OCI-LY1 (cell line): ENCODE measurements around the gene KCTD5.
"Not testable (repeated sequence)": the region's sequence is repeated elsewhere in the genome, so short reads cannot be mapped to it uniquely, and the experiment has no call there.

Experiments used
- H2AFZ ChIP-seq: fragments of 200-600 bp; sonication (generic), shearing (Covaris generic); 2 replicates; pipeline ENCODE4 v1.6.0; 2014; ENCODE audit warnings: antibody characterized with exemption, mild to moderate bottlenecking, low read length
- H3F3A ChIP-seq: fragments of 200-600 bp; sonication (generic), shearing (Covaris generic); 2 replicates; pipeline ENCODE4 v1.6.0; 2014; ENCODE audit warnings: mild to moderate bottlenecking, antibody characterized with exemption, low read length, moderate library complexity; ENCODE audit not compliant: insufficient read depth
- H3K27ac ChIP-seq: fragments of 200-600 bp; sonication (generic); 2 replicates; pipeline ENCODE4 v1.5.1; 2014; ENCODE audit warnings: low read length, mixed run types, mild to moderate bottlenecking, low read depth; ENCODE audit not compliant: poor library complexity, severe bottlenecking
- H3K27me3 ChIP-seq: fragments of 200-600 bp; sonication (generic); 2 replicates; pipeline ENCODE4 v1.6.0; 2014; ENCODE audit warnings: antibody characterized with exemption, mild to moderate bottlenecking, low read length, moderate library complexity; ENCODE audit not compliant: insufficient read depth
- H3K36me3 ChIP-seq: fragments of 200-600 bp; sonication (generic); 2 replicates; pipeline ENCODE4 v1.6.1; 2014; ENCODE audit warnings: mild to moderate bottlenecking, antibody characterized with exemption, low read length, moderate library complexity, mixed read lengths; ENCODE audit not compliant: insufficient read depth
- H3K4me1 ChIP-seq: fragments of 200-600 bp; sonication (generic); 2 replicates; pipeline ENCODE4 v1.5.1; 2014; ENCODE audit warnings: mild to moderate bottlenecking, low read length, moderate library complexity; ENCODE audit not compliant: insufficient read depth, severe bottlenecking
- H3K4me2 ChIP-seq: fragments of 200-600 bp; sonication (generic), shearing (Covaris generic); 2 replicates; pipeline ENCODE4 v1.6.1; 2014; ENCODE audit warnings: low read length
- H3K4me3 ChIP-seq: fragments of 200-600 bp; sonication (generic); 2 replicates; pipeline ENCODE4 v1.5.1; 2014; ENCODE audit warnings: low read length, low read depth, mild to moderate bottlenecking, mixed read lengths; ENCODE audit not compliant: poor library complexity, severe bottlenecking
- H3K79me2 ChIP-seq: fragments of 200-600 bp; shearing (Covaris generic); 2 replicates; pipeline ENCODE4 v1.6.1; 2016; ENCODE audit warnings: mixed run types, low read length, mixed read lengths; ENCODE audit not compliant: insufficient read depth
- H3K9ac ChIP-seq: fragments of 200-600 bp; sonication (generic), shearing (Covaris generic); 2 replicates; pipeline ENCODE4 v1.6.1; 2014; ENCODE audit warnings: mild to moderate bottlenecking, low read length, mixed read lengths
- H3K9me2 ChIP-seq: fragments of 200-600 bp; sonication (generic), shearing (Covaris generic); 2 replicates; pipeline ENCODE4 v1.6.1; 2014; ENCODE audit warnings: low read depth, mild to moderate bottlenecking, low read length, mixed read lengths
- H3K9me3 ChIP-seq: fragments of 200-600 bp; shearing (Covaris generic); 2 replicates; pipeline ENCODE4 v1.6.1; 2014; ENCODE audit warnings: low read length, mixed read lengths
- H4K20me1 ChIP-seq: fragments of 200-600 bp; sonication (generic), shearing (Covaris generic); 2 replicates; pipeline ENCODE4 v1.6.0; 2016; ENCODE audit warnings: mild to moderate bottlenecking, low read length; ENCODE audit not compliant: insufficient read depth
- EZH2 ChIP-seq: fragments of 200-600 bp; sonication (generic), shearing (Covaris generic); IDR thresholded peaks from 2 replicates; pipeline ENCODE4 v1.8.0; 2017; ENCODE audit warnings: borderline replicate concordance, mixed run types, mild to moderate bottlenecking, antibody characterized with exemption, low read length, moderate library complexity, mixed read lengths
- TF ChIP-seq, protein P1 (sequence below): fragments of 200-600 bp; sonication (generic), shearing (Covaris generic); IDR thresholded peaks from 2 replicates; pipeline ENCODE4 v1.5.1; 2017; ENCODE audit warnings: mild to moderate bottlenecking, antibody characterized with exemption, low read length, moderate library complexity, mixed read lengths

The KCTD5 gene, protein sequence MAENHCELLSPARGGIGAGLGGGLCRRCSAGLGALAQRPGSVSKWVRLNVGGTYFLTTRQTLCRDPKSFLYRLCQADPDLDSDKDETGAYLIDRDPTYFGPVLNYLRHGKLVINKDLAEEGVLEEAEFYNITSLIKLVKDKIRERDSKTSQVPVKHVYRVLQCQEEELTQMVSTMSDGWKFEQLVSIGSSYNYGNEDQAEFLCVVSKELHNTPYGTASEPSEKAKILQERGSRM

DNA sequence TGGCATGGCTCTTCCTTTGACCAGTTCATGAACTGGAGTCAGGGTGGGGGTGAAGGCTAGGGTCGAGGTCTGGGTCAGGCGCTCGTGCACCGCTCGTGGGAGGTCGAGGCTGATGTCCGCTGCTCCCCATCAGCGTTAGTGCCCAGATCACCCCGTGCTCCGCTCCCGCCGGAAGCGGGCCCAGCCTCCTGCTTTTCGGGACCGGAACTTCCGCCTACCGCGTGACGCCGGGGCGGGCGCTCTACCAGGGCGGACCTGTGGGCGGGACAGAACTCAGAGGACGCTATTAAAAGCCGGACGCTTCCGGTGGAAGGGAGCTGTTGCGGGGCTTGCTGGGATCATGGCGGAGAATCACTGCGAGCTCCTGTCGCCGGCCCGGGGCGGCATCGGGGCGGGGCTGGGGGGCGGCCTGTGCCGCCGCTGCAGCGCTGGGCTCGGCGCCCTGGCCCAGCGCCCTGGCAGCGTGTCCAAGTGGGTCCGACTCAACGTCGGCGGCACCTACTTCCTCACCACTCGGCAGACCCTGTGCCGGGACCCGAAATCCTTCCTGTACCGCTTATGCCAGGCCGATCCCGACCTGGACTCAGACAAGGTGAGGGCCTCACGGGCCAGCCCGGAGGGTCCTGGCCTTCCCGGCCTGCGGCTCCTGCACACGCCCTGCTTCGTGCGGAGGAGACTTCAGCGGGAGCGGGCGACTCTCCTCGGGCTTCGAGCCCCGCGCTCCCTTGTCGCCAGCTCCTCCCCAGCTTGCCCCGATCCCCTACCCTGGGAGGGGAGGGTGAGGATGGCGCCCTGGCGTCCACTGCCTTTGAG, at the start of gene KCTD5:
Gene KCTD5 (plus strand): TSS at position 315 of the 813 bp plus-strand sequence. CDS start 26 bp downstream, at position 341.
- H3F3A ChIP-seq: 0 out of 2 replicates have a peak, but pooled peaks cover 3% of the 10 kb centered on the region
- H4K20me1 ChIP-seq: no peaks in the 10 kb centered on the region
- H3K27me3 ChIP-seq: no peaks in the 10 kb centered on the region
- H3K9me2 ChIP-seq: no peaks in the 10 kb centered on the region
- H3K9ac ChIP-seq: peak within 1 kb of the TSS; percentile 97
- TF ChIP-seq EZH2: no peak
- TF ChIP-seq, protein P1, sequence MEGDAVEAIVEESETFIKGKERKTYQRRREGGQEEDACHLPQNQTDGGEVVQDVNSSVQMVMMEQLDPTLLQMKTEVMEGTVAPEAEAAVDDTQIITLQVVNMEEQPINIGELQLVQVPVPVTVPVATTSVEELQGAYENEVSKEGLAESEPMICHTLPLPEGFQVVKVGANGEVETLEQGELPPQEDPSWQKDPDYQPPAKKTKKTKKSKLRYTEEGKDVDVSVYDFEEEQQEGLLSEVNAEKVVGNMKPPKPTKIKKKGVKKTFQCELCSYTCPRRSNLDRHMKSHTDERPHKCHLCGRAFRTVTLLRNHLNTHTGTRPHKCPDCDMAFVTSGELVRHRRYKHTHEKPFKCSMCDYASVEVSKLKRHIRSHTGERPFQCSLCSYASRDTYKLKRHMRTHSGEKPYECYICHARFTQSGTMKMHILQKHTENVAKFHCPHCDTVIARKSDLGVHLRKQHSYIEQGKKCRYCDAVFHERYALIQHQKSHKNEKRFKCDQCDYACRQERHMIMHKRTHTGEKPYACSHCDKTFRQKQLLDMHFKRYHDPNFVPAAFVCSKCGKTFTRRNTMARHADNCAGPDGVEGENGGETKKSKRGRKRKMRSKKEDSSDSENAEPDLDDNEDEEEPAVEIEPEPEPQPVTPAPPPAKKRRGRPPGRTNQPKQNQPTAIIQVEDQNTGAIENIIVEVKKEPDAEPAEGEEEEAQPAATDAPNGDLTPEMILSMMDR: no peak
- H3K9me3 ChIP-seq: no peaks in the 10 kb centered on the region
- peaks cover 20% of the 10 kb centered on the region for H3K4me1 ChIP-seq
- H3K4me3 ChIP-seq: peak within 1 kb of the TSS; percentile 97
- H3K36me3 ChIP-seq: peaks cover 4% of the 10 kb centered on the region; the same call in 1 of the 2 replicates
- H2AFZ ChIP-seq: no peak within 1 kb of the TSS
- H3K4me2 ChIP-seq: peak within 1 kb of the TSS; percentile 72
- H3K27ac ChIP-seq: no peak within 1 kb of the TSS
- 0 out of 2 replicates have a peak, but pooled peaks cover 7% of the 10 kb centered on the region for H3K79me2 ChIP-seq

DNA sequence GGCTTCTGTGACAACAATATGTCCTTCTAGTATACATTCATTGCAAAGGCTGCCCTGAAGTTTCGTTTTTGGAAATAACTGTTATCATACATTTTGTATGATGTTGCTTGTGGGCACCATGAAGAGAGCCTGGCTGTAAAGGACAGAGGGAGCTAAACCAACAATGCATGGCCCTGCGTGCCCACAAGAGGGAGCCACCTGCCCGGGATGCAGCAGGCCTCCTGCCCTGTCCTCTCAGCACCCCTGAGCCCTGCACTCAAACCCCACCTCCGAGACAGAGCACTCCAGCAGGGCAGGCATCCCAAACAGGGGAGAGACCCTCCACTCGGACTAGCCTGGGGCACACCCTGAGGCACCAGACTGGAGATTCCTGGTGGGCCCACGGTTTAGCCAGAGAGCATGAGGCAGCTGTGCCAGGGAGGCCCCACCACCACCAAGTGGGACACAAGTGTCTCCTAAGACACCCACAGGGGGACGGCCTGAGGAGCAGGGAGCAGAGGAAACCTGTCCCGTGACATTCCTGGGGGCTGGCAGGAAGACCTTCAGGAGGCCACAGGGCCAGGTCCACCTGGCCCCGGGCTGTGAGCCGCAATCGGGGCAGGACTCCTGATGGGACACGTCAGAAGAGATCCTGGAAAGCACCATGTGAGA, 43.1 kb upstream of the KCTD5 start:
- not testable (repeated sequence) for H3K4me3 ChIP-seq, H3K4me1 ChIP-seq, H3K79me2 ChIP-seq, H3K9me3 ChIP-seq, H3K9me2 ChIP-seq, H3K4me2 ChIP-seq, H3F3A ChIP-seq, H4K20me1 ChIP-seq, H3K27ac ChIP-seq, H3K27me3 ChIP-seq, H2AFZ ChIP-seq, H3K9ac ChIP-seq, H3K36me3 ChIP-seq

DNA sequence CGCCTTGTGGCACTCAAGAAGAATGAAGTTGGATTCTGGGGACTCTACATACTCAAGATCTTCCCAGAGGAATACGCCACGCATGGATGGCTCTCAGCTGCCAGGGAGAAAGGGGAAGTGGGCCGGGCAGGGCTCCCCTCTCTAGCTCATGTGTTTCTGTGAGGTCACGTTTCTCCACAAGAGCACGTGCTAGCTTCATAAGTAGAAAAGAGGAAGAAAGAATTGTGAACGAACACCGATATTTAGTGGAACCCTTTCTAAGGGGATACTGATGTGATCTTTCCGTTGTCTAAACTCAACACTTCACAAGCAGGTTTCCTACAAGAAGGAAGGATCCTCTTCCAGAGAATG, 42.6 kb upstream of the KCTD5 start:
- not testable (repeated sequence) for H3K79me2 ChIP-seq, H3K27ac ChIP-seq, H3K36me3 ChIP-seq, H3K4me3 ChIP-seq, H4K20me1 ChIP-seq, H3K27me3 ChIP-seq, H3K9ac ChIP-seq, H3F3A ChIP-seq, H3K9me2 ChIP-seq, H3K9me3 ChIP-seq, H3K4me2 ChIP-seq, H2AFZ ChIP-seq, H3K4me1 ChIP-seq

DNA sequence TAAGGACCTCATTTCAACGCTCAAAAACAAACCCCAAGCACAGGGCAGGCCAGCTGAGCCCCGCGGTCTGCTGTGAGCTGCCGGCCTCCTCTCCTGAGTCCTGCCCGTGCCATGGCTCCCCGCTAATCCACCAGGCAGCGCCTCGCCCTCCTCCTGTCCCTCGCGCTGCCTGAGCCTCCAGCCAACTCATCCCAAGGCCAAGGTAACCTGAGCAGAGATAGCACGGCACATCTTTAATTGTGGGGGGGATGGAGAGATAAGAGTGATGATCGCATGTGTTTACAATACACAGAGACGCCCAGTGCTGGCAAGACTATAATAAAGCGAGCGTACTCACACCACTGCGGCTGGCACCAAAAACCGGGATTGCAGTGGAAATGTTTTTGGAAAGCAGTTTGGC, 39.8 kb upstream of the KCTD5 start:
- H3K9me2 ChIP-seq, H3K4me2 ChIP-seq, H3K4me3 ChIP-seq, H3K27me3 ChIP-seq, H3K9me3 ChIP-seq, H3K9ac ChIP-seq, H3K36me3 ChIP-seq, H3F3A ChIP-seq, H4K20me1 ChIP-seq, H3K27ac ChIP-seq, H3K4me1 ChIP-seq, H3K79me2 ChIP-seq, H2AFZ ChIP-seq: not testable (repeated sequence)

DNA sequence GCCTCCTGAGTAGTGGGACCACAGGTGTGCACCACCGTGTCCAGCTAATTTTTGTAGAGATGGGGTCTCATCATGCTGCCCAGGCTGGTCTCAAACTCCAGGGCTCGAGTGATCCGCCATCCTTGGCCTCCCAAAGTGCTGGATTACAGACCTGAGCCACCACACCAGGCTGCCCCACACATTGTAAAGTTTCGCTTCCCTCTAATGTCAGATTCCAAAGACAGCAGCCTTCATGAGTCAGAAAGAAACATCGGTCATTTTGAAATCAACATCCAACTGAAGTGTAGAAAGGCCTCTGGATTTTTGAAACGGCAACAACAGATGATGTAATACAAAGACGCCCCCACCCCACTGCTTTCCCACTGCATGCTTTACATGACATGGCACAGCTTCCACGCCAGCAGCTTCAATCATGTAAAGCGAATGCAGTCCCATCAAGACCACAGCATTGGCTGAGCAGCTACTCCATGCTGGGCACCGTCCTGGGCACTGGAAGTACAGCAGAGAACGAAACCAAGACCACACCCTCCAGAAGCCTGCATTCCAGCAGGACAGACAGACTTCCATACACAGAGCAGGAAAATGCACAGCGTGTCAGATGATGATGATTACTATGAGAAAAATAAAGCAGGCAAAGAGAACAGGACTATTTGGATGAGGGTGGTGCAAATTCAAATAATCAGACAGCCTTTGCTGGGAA, 37.4 kb upstream of the KCTD5 start:
- H3K79me2 ChIP-seq, H3K4me2 ChIP-seq, H3K9me2 ChIP-seq, H3K36me3 ChIP-seq, H3K9me3 ChIP-seq, H3K4me3 ChIP-seq, H3K27me3 ChIP-seq, H3K4me1 ChIP-seq, H3F3A ChIP-seq, H3K27ac ChIP-seq, H2AFZ ChIP-seq, H4K20me1 ChIP-seq, H3K9ac ChIP-seq: not testable (repeated sequence)

DNA sequence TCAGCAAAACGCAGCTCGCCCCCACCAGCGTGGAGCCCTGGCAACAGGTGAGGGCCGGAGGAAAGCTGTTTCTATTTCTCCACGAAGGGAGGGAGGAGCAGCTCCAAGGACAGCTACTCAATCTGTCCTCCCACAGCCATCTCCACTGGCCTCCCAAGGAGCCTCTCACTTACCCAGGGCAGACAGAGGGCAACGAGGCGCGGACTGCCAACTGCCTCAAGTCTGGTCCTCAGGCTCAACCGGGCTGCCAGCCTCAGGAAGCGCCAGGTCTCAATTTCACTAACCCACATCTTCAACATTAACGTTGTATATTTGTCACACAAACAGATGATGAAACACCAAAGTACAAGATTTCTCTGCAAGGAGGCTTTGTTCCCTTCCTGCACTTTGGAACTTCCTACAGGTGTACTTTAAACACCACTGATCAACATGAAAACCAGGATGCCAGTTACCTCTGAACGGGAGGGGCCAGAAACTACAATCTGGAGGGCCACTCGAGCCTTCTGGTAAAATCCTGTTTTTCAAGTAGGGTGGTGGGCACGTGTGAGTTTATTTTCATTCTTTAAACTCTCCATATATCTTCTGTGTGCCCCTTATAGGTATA, 31.0 kb upstream of the KCTD5 start:
- H3K9me2 ChIP-seq, H3K36me3 ChIP-seq, H4K20me1 ChIP-seq, H3K4me2 ChIP-seq, H2AFZ ChIP-seq, H3K27ac ChIP-seq, H3K27me3 ChIP-seq, H3F3A ChIP-seq, H3K9ac ChIP-seq, H3K9me3 ChIP-seq, H3K4me1 ChIP-seq, H3K79me2 ChIP-seq, H3K4me3 ChIP-seq: not testable (repeated sequence)
